NCI-H510A (cell line): Measurements from ENCODE around the gene CDK16.
"Not testable (repeated sequence)": the region's sequence is repeated elsewhere in the genome, so short reads cannot be mapped to it uniquely, and the experiment has no call there.

Source experiments
- DNase-seq: peaks from one replicate; lab custom pipeline; 2025; lab: John Stamatoyannopoulos, UW

CDK16 gene

DNA sequence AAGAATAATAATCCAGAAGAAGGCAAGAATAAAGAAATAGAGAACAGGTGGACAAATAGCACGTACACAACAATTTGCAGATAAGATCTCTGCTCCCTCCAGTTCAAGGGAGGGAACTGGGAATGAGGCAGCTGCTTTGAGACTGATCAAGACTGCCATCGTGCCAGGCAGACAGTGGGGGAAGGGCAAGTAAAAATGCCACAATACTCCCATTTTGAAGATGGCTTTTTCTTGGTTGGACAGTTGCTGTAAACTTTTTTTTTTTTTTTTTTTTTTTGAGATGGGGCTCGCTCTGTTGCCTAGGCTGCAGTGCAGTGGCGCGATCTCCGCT lies 31.5 kb downstream of the CDK16 start:
- DNase-seq: no peak

DNA sequence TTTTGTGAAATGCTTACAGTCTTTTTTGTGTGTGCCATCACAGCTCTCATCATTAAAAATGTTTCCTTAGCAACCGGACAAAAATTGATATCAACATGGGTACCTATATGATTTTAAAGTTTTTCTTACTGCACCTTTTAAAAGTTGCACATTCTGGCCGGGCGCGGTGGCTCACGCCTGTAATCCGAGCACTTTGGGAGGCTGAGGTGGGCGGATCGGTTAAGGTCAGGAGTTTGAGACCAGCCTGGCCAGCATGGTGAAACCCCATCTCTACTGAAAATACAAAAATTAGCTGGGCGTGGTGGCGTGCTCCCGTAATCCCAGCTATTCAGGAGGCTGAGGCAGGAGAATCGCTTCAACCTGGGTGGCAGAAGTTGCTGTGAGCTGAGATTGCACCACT lies 39.1 kb downstream of the CDK16 start:
- DNase-seq: not testable (repeated sequence)

DNA sequence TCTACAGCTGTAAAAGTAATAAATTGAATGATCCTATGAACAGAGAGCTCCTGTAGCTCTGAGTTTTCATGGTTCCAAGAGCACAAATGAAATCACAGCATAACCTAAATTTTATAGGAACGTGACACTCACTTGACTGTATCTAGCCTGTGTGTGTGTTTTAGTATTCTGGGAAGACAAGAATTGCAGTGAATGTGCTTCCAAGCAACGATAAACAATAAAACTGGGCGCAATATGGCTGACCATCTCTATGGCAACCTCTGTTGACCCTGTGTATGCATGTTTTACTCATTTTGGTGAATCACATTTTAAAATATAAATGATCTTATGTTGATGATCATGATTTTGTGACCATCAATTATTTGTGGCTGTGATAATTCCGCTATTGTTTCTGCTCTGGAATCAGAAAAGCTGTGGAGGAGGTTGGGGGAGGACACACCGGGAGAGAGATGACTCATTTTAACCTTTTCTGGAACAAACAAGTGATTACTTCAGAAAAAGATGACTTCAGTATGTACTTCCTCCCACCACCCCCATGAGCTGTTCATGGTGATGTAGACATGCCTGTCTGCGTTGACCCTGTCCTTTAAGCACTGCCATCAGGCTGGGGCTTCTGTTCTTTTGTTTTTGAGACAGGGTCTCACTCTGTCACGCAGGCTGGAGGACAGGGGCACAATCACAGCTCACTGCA lies 46.1 kb downstream of the CDK16 start:
- DNase-seq: no peak

DNA sequence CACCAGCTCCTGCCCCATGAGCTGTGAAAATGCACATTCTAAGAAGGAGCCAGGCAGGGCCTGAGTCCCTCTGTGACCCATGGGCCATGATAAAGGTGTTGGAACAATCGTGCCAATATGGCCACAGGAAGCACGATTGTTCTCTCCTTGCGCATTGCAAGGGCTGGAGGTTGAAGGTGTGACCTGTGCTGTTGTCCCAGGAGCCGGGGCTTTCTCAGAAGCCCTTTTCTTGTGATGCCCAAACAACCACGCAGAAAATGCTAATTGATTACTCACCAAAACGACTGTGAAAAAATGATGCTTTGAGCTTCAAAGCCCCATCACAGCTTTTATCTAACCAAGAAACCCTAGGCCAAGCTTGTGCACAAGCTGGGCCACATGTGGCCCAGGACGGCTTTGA lies 48.2 kb downstream of the CDK16 start:
- DNase-seq: no peak

DNA sequence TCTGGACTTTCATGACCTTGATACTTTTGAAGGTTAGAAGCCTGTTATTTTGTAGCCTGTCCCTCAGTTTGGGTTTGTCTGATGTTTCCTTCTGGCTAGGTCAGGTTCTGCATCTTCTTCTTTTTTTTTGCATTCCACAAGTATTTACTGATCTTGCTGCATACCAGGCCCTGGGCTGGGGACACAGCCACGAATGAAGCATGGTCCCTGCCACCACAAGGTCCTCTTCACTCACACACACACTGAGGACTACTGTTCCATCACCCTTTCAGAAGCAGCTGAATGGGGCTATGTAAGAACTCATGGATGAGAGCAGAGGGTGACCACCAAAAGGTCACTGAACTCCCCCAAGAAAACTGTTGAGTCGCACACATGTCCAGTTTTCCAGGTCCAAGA lies 53.5 kb downstream of the CDK16 start:
- DNase-seq: no peak

DNA sequence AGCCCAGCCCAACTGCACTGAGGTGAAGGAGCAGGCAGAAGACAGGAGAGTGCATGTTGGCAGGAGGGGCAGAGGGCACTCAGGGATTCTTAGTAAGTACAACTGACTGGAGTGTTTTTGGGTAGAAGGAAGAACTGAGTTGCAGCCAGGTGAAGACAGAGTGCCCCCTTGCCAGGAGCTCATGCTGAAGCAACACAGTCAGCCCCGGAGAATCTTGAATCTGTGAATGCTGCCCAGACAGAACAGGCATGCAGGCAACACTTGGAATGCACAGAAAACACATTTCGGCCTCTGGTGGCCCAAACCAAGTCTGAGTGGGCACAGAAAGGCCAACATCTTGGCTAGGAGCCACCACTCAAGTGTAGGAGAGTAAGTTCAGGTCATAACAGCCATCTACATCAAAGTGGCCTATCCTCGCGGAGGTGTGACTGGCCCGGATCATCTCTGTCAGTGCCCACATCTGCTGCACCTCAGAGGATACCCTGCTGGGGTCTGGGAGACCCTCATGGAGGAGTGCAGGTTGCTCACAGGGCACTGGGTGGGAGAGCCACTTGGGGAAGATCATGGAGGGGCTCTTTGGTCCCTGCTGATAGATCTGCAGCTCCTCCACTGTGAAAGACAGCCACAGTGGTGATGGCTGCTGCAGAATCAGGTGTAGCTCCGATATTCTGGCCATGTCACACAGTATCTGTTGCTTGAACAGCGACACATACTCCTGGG lies 54.7 kb downstream of the CDK16 start:
- DNase-seq: no peak

DNA sequence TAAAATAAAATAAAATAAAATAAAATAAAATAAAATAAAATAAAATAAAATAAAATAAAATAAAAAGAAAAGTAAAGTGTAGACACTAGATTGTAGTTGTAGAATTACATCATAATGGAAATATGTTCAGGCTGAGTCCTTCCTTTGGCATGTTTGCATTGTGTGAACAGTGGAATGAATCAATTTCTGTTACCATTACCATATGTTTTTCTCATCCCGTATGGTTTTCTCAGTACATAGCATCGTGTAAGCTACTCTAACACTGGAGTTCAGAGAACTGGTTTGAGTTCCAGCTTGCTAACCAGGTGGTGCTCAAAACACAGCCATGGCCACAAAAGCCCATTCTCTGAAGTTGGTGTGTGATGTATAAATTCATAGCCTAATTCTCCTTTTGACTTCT lies 60.2 kb downstream of the CDK16 start:
- no peak for DNase-seq
